Calu3 (cell line): ENCODE results near the gene MAP3K14. TPM values are rescaled to one million over a fixed set of nuclear protein-coding genes. Genes with fewer than 3 reads are reported as not detected.
A peak's percentile ranks its signal among the peaks of the same experiment; 100 is the strongest.

Experiments used
- BruUV-seq: library from RNA; stranded (reverse); fragments of 400-500 nt; replicated peaks from 2 replicates; lab custom pipeline; 2021; lab: Mats Ljungman, UMichigan
- CTCF ChIA-PET: fragments of 300-600 bp; sonication (Branson Sonifier 250); formaldehyde crosslinking; loops from one replicate; lab custom pipeline; 2022; ENCODE audit warnings: antibody characterized with exemption; lab: Charles Lee
- DNase-seq: peaks from one replicate; pipeline ENCODE4 v3.0.0; 2022
- H3K27ac Mint-ChIP-seq: one replicate; pipeline ENCODE4 v1.8.0; 2022; ENCODE audit warnings: mixed read lengths; ENCODE audit not compliant: unreplicated experiment
- H3K27me3 Mint-ChIP-seq: one replicate; pipeline ENCODE4 v1.8.0; 2022; ENCODE audit warnings: mixed read lengths; ENCODE audit not compliant: unreplicated experiment
- H3K36me3 Mint-ChIP-seq: one replicate; pipeline ENCODE4 v1.8.0; 2022; ENCODE audit warnings: mild to moderate bottlenecking, moderate library complexity, mixed read lengths; ENCODE audit not compliant: insufficient read depth, unreplicated experiment
- H3K4me1 Mint-ChIP-seq: one replicate; pipeline ENCODE4 v1.8.0; 2022; ENCODE audit warnings: mild to moderate bottlenecking, low read depth, mixed read lengths; ENCODE audit not compliant: unreplicated experiment
- H3K4me3 Mint-ChIP-seq: one replicate; pipeline ENCODE4 v1.8.0; 2022; ENCODE audit warnings: mild to moderate bottlenecking, low read depth, moderate library complexity, mixed read lengths; ENCODE audit not compliant: unreplicated experiment
- H3K9me3 Mint-ChIP-seq: one replicate; pipeline ENCODE4 v1.8.0; 2022; ENCODE audit warnings: low read depth, mixed read lengths; ENCODE audit not compliant: unreplicated experiment
- CTCF ChIP-seq: fragments of 200-600 bp; IDR thresholded peaks from one replicate; pipeline ENCODE4 v1.8.0; 2022; ENCODE audit warnings: antibody characterized with exemption; ENCODE audit not compliant: unreplicated experiment
- intact Hi-C: fragments of 100-400 bp; cut with micrococcal nuclease; formaldehyde crosslinking; loops from one replicate; pipeline ENCODE4 v1.10.0; 2022; ENCODE audit not compliant: unreplicated experiment
- total RNA-seq: library from RNA; stranded (reverse); gene quantifications from 2 replicates; pipeline ENCODE4 v1.2.3, GENCODE V29; 2022

Gene MAP3K14
- total RNA-seq, 1 experiment from 2014 or later = 26.7 TPM

GRCh38 chr17:45287526-45288500 is 29.0 kb downstream of the MAP3K14 start:
- Mint-ChIP-seq H3K27me3 (no peaks in the 10 kb centered on the region), H3K4me3 (no peak overlapping the region), H3K27ac (no peak overlapping the region), H3K9me3 (no peaks in the 10 kb centered on the region), H3K4me1 (peaks cover 23% of the 10 kb centered on the region), H3K36me3 (peaks cover 72% of the 10 kb centered on the region)
- CTCF ChIA-PET = interaction anchor here (0.5 to 1.7 kb wide), 4 partner anchors 9 to 748 kb away, joined by 3 to 6 read pairs (median 4); no protein-coding TSS in a partner anchor
- DNase-seq = no peak
- intact Hi-C loops = no loop called here
- no TSS peak for BruUV-seq
- TF ChIP-seq CTCF = no peak

GRCh38 chr17:45286286-45286685 is 30.5 kb downstream of the MAP3K14 start:
- TF ChIP-seq CTCF = no peak
- H3K4me1 Mint-ChIP-seq = peaks cover 18% of the 10 kb centered on the region
- H3K4me3 Mint-ChIP-seq = no peak overlapping the region
- no peak for DNase-seq
- BruUV-seq = no TSS peak
- H3K27ac Mint-ChIP-seq = no peak overlapping the region
- CTCF ChIA-PET = interaction anchor here (1.9 kb wide), 1 partner anchor 99 kb away, joined by 5 read pairs; no protein-coding TSS in a partner anchor
- intact Hi-C loops = no loop called here
- H3K9me3 Mint-ChIP-seq = no peaks in the 10 kb centered on the region
- H3K36me3 Mint-ChIP-seq = peaks cover 83% of the 10 kb centered on the region
- H3K27me3 Mint-ChIP-seq = no peaks in the 10 kb centered on the region

- no peaks in the 10 kb centered on the region for H3K27me3 Mint-ChIP-seq
- no TSS peak for BruUV-seq
- CTCF ChIA-PET = interaction anchor here (0.7 to 2.0 kb wide), 5 partner anchors 7 to 101 kb away, joined by 4 to 10 read pairs (median 5); no protein-coding TSS in a partner anchor
- intact Hi-C loops = no loop called here
- H3K4me3 Mint-ChIP-seq = no peak overlapping the region
- H3K4me1 Mint-ChIP-seq = no peaks in the 10 kb centered on the region
- peak; percentile 56 for DNase-seq
- H3K27ac Mint-ChIP-seq = no peak overlapping the region
- peak; percentile 41 for TF ChIP-seq CTCF
- peaks cover 85% of the 10 kb centered on the region for H3K36me3 Mint-ChIP-seq
- H3K9me3 Mint-ChIP-seq = no peaks in the 10 kb centered on the region
These were observed 32.4 kb downstream of the MAP3K14 start for GRCh38 chr17:45284176-45285140.

DNA sequence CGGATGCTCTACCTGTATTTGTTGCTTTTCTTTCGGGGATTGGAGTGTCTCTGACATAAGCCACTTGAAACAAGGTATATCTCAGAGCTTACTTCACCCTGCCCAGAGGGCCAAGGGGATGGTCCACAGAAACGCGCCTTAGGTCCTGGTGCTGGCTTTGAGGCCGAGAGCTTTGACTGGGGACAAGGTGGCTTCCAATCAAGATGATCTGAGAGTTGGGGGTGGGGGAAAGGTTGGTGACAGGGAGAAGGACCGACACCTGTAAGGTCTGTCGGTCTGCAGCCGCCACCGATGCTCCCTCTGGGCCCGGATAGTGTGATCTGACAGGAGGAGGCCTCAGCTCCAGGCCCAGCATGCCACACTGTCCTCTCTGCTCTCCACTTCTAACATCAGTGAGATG is 33.1 kb downstream of the MAP3K14 start:
- no peak for TF ChIP-seq CTCF
- Mint-ChIP-seq H3K27me3 (no peaks in the 10 kb centered on the region), H3K4me1 (no peaks in the 10 kb centered on the region), H3K36me3 (peaks cover 85% of the 10 kb centered on the region), H3K4me3 (no peak overlapping the region), H3K9me3 (no peaks in the 10 kb centered on the region), H3K27ac (no peak overlapping the region)
- intact Hi-C loops = no loop called here
- no TSS peak for BruUV-seq
- no peak for DNase-seq
- CTCF ChIA-PET = interaction anchor here (0.7 to 2.0 kb wide), 2 partner anchors 10 to 102 kb away, joined by 4 to 10 read pairs; no protein-coding TSS in a partner anchor
